ENCODE measurements around the gene SLC9A6.
"Not testable (repeated sequence)": the region's sequence is repeated elsewhere in the genome, so short reads cannot be mapped to it uniquely, and the experiment has no call there.

Gene SLC9A6

GRCh38 chrX:136063340-136064079, 78.3 kb downstream of the SLC9A6 start:
- DNase-seq (ENCODE audit: low read depth), result peak; percentile 88

- peak; percentile 54 for DNase-seq (ENCODE audit: low read depth)
Measured at GRCh38 chrX:136064661-136065043, 79.4 kb downstream of the SLC9A6 start.

GRCh38 chrX:136065044-136065671, 79.9 kb downstream of the SLC9A6 start:
- peak; percentile 91 for DNase-seq (ENCODE audit: low read depth)

- peak; percentile 40 for DNase-seq (ENCODE audit: low read depth)
Measured at GRCh38 chrX:136067097-136067496, 81.9 kb downstream of the SLC9A6 start.

GRCh38 chrX:136067966-136068365, 82.7 kb downstream of the SLC9A6 start:
- no peak for DNase-seq (ENCODE audit: low read depth)

- no peak for DNase-seq (ENCODE audit: low read depth)
Measured at GRCh38 chrX:136076942-136077341, 91.7 kb downstream of the SLC9A6 start.

- DNase-seq (ENCODE audit: low read depth), result no peak
Measured at GRCh38 chrX:136080766-136081165, 95.5 kb downstream of the SLC9A6 start.

GRCh38 chrX:136086521-136086920, 101.3 kb downstream of the SLC9A6 start:
- DNase-seq (ENCODE audit: low read depth), result peak; percentile 74

GRCh38 chrX:136091898-136092297, 106.7 kb downstream of the SLC9A6 start:
- DNase-seq (ENCODE audit: low read depth), result not testable (repeated sequence)

GRCh38 chrX:136094962-136095361, 109.7 kb downstream of the SLC9A6 start:
- DNase-seq (ENCODE audit: low read depth), result peak; percentile 46
